ENCODE data around the gene VIL1. TPM values are rescaled to one million over a fixed set of nuclear protein-coding genes. Genes with fewer than 3 reads are reported as not detected.

Gene VIL1
- total RNA-seq, 1 donor from 2014 or later: not detected

GRCh38 chr2:218429911-218430692 is 11.2 kb downstream of the VIL1 start:
- Histone ChIP-seq H3K9me3 (ENCODE audit: insufficient read depth, low read depth, low read length) (no peaks in the 10 kb centered on the region), H2AFZ (ENCODE audit: low read depth, low read length) (no peak overlapping the region), H4K20me1 (ENCODE audit: insufficient read depth, low read length) (no peaks in the 10 kb centered on the region), H3K4me1 (ENCODE audit: insufficient read depth, low read length) (no peaks in the 10 kb centered on the region), H3K79me2 (ENCODE audit: insufficient read depth, low read length) (no peaks in the 10 kb centered on the region), H3K36me3 (ENCODE audit: insufficient read depth, low read length) (no peaks in the 10 kb centered on the region), H3K27me3 (ENCODE audit: insufficient read depth, low read length) (peaks cover 6% of the 10 kb centered on the region), H3K4me3 (ENCODE audit: insufficient read depth, low read depth, low read length) (no peak overlapping the region), H3K4me2 (ENCODE audit: low read length) (no peak overlapping the region), H3K27ac (ENCODE audit: low read depth, low read length) (no peak overlapping the region), H3K9ac (ENCODE audit: low read length) (no peak overlapping the region)
- no peak for TF ChIP-seq CTCF (IDR thresholded peaks at IDR 0.05; ENCODE audit: insufficient read depth, low read depth, low read length)
- no peak for TF ChIP-seq EZH2 (IDR thresholded peaks at IDR 0.05; ENCODE audit: insufficient read depth, low read length)
- no peak for DNase-seq (ENCODE audit: low read depth)
- no peak overlapping the region for H3K27ac Mint-ChIP-seq (ENCODE audit: unreplicated experiment)
- FAIRE-seq: no peak
- H3K4me1 Mint-ChIP-seq (ENCODE audit: low read depth, unreplicated experiment): no peaks in the 10 kb centered on the region
- no peaks in the 10 kb centered on the region for H3K36me3 Mint-ChIP-seq (ENCODE audit: low read depth, unreplicated experiment)
- H3K9me3 Mint-ChIP-seq (ENCODE audit: unreplicated experiment): peaks cover 4% of the 10 kb centered on the region
- no peak overlapping the region for H3K4me3 Mint-ChIP-seq (ENCODE audit: unreplicated experiment)
- peaks cover 27% of the 10 kb centered on the region for H3K27me3 Mint-ChIP-seq (ENCODE audit: low read depth, unreplicated experiment)

GRCh38 chr2:218430721-218431120 is 11.8 kb downstream of the VIL1 start:
- Mint-ChIP-seq H3K9me3 (ENCODE audit: unreplicated experiment) (peaks cover 4% of the 10 kb centered on the region), H3K36me3 (ENCODE audit: low read depth, unreplicated experiment) (no peaks in the 10 kb centered on the region), H3K4me3 (ENCODE audit: unreplicated experiment) (no peak overlapping the region), H3K4me1 (ENCODE audit: low read depth, unreplicated experiment) (no peaks in the 10 kb centered on the region), H3K27me3 (ENCODE audit: low read depth, unreplicated experiment) (peaks cover 27% of the 10 kb centered on the region), H3K27ac (ENCODE audit: unreplicated experiment) (no peak overlapping the region)
- Histone ChIP-seq H4K20me1 (ENCODE audit: insufficient read depth, low read length) (no peaks in the 10 kb centered on the region), H3K4me2 (ENCODE audit: low read length) (no peak overlapping the region), H3K27ac (ENCODE audit: low read depth, low read length) (no peak overlapping the region), H3K36me3 (ENCODE audit: insufficient read depth, low read length) (no peaks in the 10 kb centered on the region), H3K79me2 (ENCODE audit: insufficient read depth, low read length) (no peaks in the 10 kb centered on the region), H3K4me3 (ENCODE audit: insufficient read depth, low read depth, low read length) (no peak overlapping the region), H3K27me3 (ENCODE audit: insufficient read depth, low read length) (peaks cover 6% of the 10 kb centered on the region), H3K9me3 (ENCODE audit: insufficient read depth, low read depth, low read length) (no peaks in the 10 kb centered on the region), H2AFZ (ENCODE audit: low read depth, low read length) (no peak overlapping the region), H3K9ac (ENCODE audit: low read length) (no peak overlapping the region), H3K4me1 (ENCODE audit: insufficient read depth, low read length) (no peaks in the 10 kb centered on the region)
- FAIRE-seq (no peak), DNase-seq (ENCODE audit: low read depth) (no peak)
- no peak for TF ChIP-seq CTCF (IDR thresholded peaks at IDR 0.05; ENCODE audit: insufficient read depth, low read depth, low read length)
- TF ChIP-seq EZH2 (IDR thresholded peaks at IDR 0.05; ENCODE audit: insufficient read depth, low read length): no peak

- no peak overlapping the region for H3K4me3 Mint-ChIP-seq (ENCODE audit: unreplicated experiment)
- Histone ChIP-seq H3K27ac (ENCODE audit: low read depth, low read length) (no peak overlapping the region), H3K4me2 (ENCODE audit: low read length) (no peak overlapping the region), H3K79me2 (ENCODE audit: insufficient read depth, low read length) (no peaks in the 10 kb centered on the region), H2AFZ (ENCODE audit: low read depth, low read length) (no peak overlapping the region), H3K27me3 (ENCODE audit: insufficient read depth, low read length) (peaks cover 6% of the 10 kb centered on the region), H3K36me3 (ENCODE audit: insufficient read depth, low read length) (no peaks in the 10 kb centered on the region), H4K20me1 (ENCODE audit: insufficient read depth, low read length) (no peaks in the 10 kb centered on the region), H3K4me3 (ENCODE audit: insufficient read depth, low read depth, low read length) (no peak overlapping the region), H3K9ac (ENCODE audit: low read length) (no peak overlapping the region), H3K4me1 (ENCODE audit: insufficient read depth, low read length) (no peaks in the 10 kb centered on the region), H3K9me3 (ENCODE audit: insufficient read depth, low read depth, low read length) (no peaks in the 10 kb centered on the region)
- H3K27me3 Mint-ChIP-seq (ENCODE audit: low read depth, unreplicated experiment): peaks cover 32% of the 10 kb centered on the region
- no peaks in the 10 kb centered on the region for H3K4me1 Mint-ChIP-seq (ENCODE audit: low read depth, unreplicated experiment)
- TF ChIP-seq EZH2 (IDR thresholded peaks at IDR 0.05; ENCODE audit: insufficient read depth, low read length) (no peak), CTCF (IDR thresholded peaks at IDR 0.05; ENCODE audit: insufficient read depth, low read depth, low read length) (no peak)
- DNase-seq (ENCODE audit: low read depth): no peak
- peaks cover 4% of the 10 kb centered on the region for H3K9me3 Mint-ChIP-seq (ENCODE audit: unreplicated experiment)
- no peaks in the 10 kb centered on the region for H3K36me3 Mint-ChIP-seq (ENCODE audit: low read depth, unreplicated experiment)
- FAIRE-seq: no peak
- no peak overlapping the region for H3K27ac Mint-ChIP-seq (ENCODE audit: unreplicated experiment)
Observed at GRCh38 chr2:218431878-218432277, 13.0 kb downstream of the VIL1 start.

Measured in astrocyte (in vitro differentiated cells and primary cell).